WTC11 (cell line): ENCODE results near the gene ASB4. TPM values are rescaled to one million over a fixed set of nuclear protein-coding genes. Genes with fewer than 3 reads are reported as not detected.
A peak's percentile ranks its signal among the peaks of the same experiment; 100 is the strongest.

ENCODE experiments used
- ATAC-seq: fragments of 200-7000 bp; cut with Tn5 transposase; 2 replicates; pipeline ENCODE4 v1.10.0; 2021; ENCODE audit warnings: mild to moderate bottlenecking, moderate library complexity
- CTCF ChIA-PET: fragments of 300-600 bp; sonication (Branson Sonifier 250); formaldehyde crosslinking; loops from one replicate; lab custom pipeline; 2021; ENCODE audit warnings: antibody characterized with exemption; lab: Charles Lee
- POLR2A ChIA-PET: fragments of 350-600 bp; sonication (Branson Sonifier 250); formaldehyde crosslinking; loops from one replicate; lab custom pipeline; 2021; ENCODE audit warnings: antibody characterized with exemption; lab: Charles Lee
- DNase-seq: peaks from one replicate; pipeline ENCODE4 v3.0.0; 2021; ENCODE audit warnings: low spot score
- H3K27ac Mint-ChIP-seq: 2 replicates; pipeline ENCODE4 v1.8.0; 2021; ENCODE audit warnings: mixed read lengths
- H3K27me3 Mint-ChIP-seq: 2 replicates; pipeline ENCODE4 v1.8.0; 2021; ENCODE audit warnings: low read depth, mild to moderate bottlenecking, moderate library complexity, mixed read lengths
- H3K36me3 Mint-ChIP-seq: 2 replicates; pipeline ENCODE4 v1.8.0; 2021; ENCODE audit warnings: mixed read lengths
- H3K4me1 Mint-ChIP-seq: 2 replicates; pipeline ENCODE4 v1.8.0; 2022; ENCODE audit warnings: mixed read lengths
- H3K4me3 Mint-ChIP-seq: 2 replicates; pipeline ENCODE4 v1.8.0; 2021; ENCODE audit warnings: mild to moderate bottlenecking, moderate library complexity, mixed read lengths
- H3K9me3 Mint-ChIP-seq: 2 replicates; pipeline ENCODE4 v1.8.0; 2021; ENCODE audit warnings: mixed read lengths
- EMX1 ChIP-seq: fragments of 250-450 bp; sonication (Bioruptor Pico); IDR thresholded peaks from 2 replicates; pipeline ENCODE4 v1.8.0; 2021; ENCODE audit warnings: mild to moderate bottlenecking
- NFE2L1 ChIP-seq: sonication (generic); formaldehyde crosslinking; IDR thresholded peaks from 2 replicates; pipeline ENCODE4 v1.8.1; 2023; ENCODE audit warnings: missing genetic modification reagents
- NR1H2 ChIP-seq: sonication (generic); formaldehyde crosslinking; IDR thresholded peaks from 2 replicates; pipeline ENCODE4 v1.9.0; 2021; ENCODE audit warnings: mild to moderate bottlenecking, moderate library complexity, missing genetic modification reagents
- NR3C1 ChIP-seq: sonication (generic); formaldehyde crosslinking; conservative IDR thresholded peaks from 2 replicates; pipeline ENCODE4 v1.8.1; 2023; ENCODE audit warnings: low read depth, mild to moderate bottlenecking, missing genetic modification reagents
- SMAD4 ChIP-seq: sonication (generic); formaldehyde crosslinking; IDR thresholded peaks from 2 replicates; pipeline ENCODE4 v1.8.0; 2022; ENCODE audit warnings: mild to moderate bottlenecking, missing genetic modification reagents
- SOX15 ChIP-seq: fragments of 250-450 bp; sonication (Bioruptor Pico); IDR thresholded peaks from 2 replicates; pipeline ENCODE4 v1.9.0; 2021; ENCODE audit warnings: mild to moderate bottlenecking
- TCF7 ChIP-seq: sonication (generic); formaldehyde crosslinking; IDR thresholded peaks from 2 replicates; pipeline ENCODE4 v1.8.0; 2022; ENCODE audit warnings: mild to moderate bottlenecking, low read depth, missing genetic modification reagents, moderate library complexity
- TEAD4 ChIP-seq: sonication (generic); formaldehyde crosslinking; IDR thresholded peaks from 2 replicates; pipeline ENCODE4 v1.8.0; 2022; ENCODE audit warnings: mild to moderate bottlenecking, missing genetic modification reagents
- ZNF263 ChIP-seq: sonication (generic); formaldehyde crosslinking; IDR thresholded peaks from 2 replicates; pipeline ENCODE4 v1.8.1; 2022; ENCODE audit warnings: low read depth, mild to moderate bottlenecking, moderate library complexity, missing genetic modification reagents
- ZNF423 ChIP-seq: fragments of 250-450 bp; sonication (Bioruptor Pico); IDR thresholded peaks from 2 replicates; pipeline ENCODE4 v2.1.2; 2022; ENCODE audit warnings: mild to moderate bottlenecking, moderate library complexity
- total RNA-seq: library from RNA; stranded (reverse); gene quantifications from 3 replicates; pipeline ENCODE4 v1.2.3, GENCODE V29; 2021
- TF ChIP-seq, protein P1 (sequence below): sonication (generic); formaldehyde crosslinking; conservative IDR thresholded peaks from 2 replicates; pipeline ENCODE4 v1.8.1; 2022; ENCODE audit warnings: mild to moderate bottlenecking, missing genetic modification reagents
- TF ChIP-seq, protein P2 (sequence below): sonication (generic); formaldehyde crosslinking; IDR thresholded peaks from 2 replicates; pipeline ENCODE4 v1.8.0; 2022; ENCODE audit warnings: mild to moderate bottlenecking, missing genetic modification reagents
- TF ChIP-seq, protein P3 (sequence below): sonication (generic); formaldehyde crosslinking; IDR thresholded peaks from 2 replicates; pipeline ENCODE4 v1.8.0; 2022; ENCODE audit warnings: mild to moderate bottlenecking, missing genetic modification reagents
- TF ChIP-seq, protein P4 (sequence below): sonication (generic); formaldehyde crosslinking; IDR thresholded peaks from 2 replicates; pipeline ENCODE4 v1.8.1; 2023; ENCODE audit warnings: mild to moderate bottlenecking, missing genetic modification reagents
- TF ChIP-seq, protein P5 (sequence below): sonication (generic); formaldehyde crosslinking; conservative IDR thresholded peaks from 2 replicates; pipeline ENCODE4 v1.8.1; 2023; ENCODE audit warnings: mild to moderate bottlenecking, low read depth, missing genetic modification reagents, moderate library complexity
- TF ChIP-seq, protein P6 (sequence below): fragments of 250-450 bp; sonication (Bioruptor Pico); IDR thresholded peaks from 2 replicates; pipeline ENCODE4 v1.8.0; 2021; ENCODE audit warnings: mild to moderate bottlenecking
- TF ChIP-seq, protein P7 (sequence below): sonication (generic); formaldehyde crosslinking; IDR thresholded peaks from 2 replicates; pipeline ENCODE4 v1.8.1; 2023; ENCODE audit warnings: mild to moderate bottlenecking, missing genetic modification reagents, moderate library complexity
- TF ChIP-seq, protein P8 (sequence below): sonication (generic); formaldehyde crosslinking; IDR thresholded peaks from 2 replicates; pipeline ENCODE4 v1.8.1; 2023; ENCODE audit warnings: mild to moderate bottlenecking, missing genetic modification reagents, borderline replicate concordance

Gene ASB4
- total RNA-seq, 1 experiment from 2014 or later, result not detected

DNA sequence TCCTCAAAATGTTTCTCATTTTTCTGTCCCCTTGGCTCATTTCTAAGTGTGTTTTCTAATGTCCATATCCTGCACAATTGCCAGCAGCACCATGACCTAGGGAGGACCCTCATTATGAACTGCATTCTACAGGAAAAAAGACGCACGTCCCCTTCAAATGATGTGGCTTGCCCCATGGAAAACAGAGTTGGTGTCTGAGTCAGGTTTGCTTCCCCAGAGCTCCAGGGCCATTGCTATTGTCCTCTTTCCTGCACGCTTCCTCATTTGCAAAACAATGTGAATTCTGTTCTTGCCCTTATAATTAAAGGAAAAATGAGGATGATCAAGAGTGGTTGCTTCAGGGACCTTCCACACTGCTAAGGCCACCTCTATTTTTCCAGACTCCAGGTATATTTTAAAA is 14.7 kb upstream of the ASB4 start (continued):
- TF ChIP-seq ZNF263 (CRISPR knock-in tag), result no peak

DNA sequence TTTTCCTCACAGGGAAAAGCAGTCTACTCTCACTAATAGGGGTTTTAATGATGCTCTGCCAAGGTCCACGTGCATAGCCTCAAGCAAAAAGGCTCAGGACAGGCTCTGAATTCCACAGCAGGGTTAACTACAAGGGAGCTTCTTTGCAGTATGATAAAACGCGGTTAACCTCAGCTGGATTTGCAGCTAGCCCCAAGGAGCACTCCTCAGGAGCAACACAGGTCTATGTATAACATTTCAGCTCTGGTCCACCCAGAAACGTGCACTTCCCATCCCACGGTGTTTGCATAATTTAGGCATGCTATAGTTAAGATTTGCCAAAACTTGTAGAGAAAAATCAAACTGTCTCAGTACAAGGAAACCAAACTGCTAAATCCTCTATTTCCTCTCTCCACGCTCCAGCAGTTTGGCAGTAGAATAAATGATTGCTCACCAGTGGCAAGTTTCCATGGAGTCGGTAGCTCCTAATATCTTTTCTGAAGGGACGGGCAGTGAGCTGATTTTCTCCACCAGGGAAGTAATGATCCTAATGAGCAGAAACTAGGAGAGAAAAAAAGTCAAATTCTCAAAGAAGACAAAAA is 13.1 kb upstream of the ASB4 start:
- TF ChIP-seq SMAD4 (no peak), ZNF423 (CRISPR knock-in tag) (no peak), TCF7 (no peak), NR3C1 (CRISPR knock-in tag) (no peak)
- TF ChIP-seq, protein P1, sequence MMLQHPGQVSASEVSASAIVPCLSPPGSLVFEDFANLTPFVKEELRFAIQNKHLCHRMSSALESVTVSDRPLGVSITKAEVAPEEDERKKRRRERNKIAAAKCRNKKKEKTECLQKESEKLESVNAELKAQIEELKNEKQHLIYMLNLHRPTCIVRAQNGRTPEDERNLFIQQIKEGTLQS, result no peak
- TF ChIP-seq, protein P2, sequence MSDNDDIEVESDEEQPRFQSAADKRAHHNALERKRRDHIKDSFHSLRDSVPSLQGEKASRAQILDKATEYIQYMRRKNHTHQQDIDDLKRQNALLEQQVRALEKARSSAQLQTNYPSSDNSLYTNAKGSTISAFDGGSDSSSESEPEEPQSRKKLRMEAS (CRISPR knock-in tag), result no peak
- TF ChIP-seq, protein P3, sequence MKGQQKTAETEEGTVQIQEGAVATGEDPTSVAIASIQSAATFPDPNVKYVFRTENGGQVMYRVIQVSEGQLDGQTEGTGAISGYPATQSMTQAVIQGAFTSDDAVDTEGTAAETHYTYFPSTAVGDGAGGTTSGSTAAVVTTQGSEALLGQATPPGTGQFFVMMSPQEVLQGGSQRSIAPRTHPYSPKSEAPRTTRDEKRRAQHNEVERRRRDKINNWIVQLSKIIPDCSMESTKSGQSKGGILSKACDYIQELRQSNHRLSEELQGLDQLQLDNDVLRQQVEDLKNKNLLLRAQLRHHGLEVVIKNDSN, result no peak
- TF ChIP-seq, protein P4, sequence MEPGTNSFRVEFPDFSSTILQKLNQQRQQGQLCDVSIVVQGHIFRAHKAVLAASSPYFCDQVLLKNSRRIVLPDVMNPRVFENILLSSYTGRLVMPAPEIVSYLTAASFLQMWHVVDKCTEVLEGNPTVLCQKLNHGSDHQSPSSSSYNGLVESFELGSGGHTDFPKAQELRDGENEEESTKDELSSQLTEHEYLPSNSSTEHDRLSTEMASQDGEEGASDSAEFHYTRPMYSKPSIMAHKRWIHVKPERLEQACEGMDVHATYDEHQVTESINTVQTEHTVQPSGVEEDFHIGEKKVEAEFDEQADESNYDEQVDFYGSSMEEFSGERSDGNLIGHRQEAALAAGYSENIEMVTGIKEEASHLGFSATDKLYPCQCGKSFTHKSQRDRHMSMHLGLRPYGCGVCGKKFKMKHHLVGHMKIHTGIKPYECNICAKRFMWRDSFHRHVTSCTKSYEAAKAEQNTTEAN (CRISPR knock-in tag), result no peak
- ChIA-PET CTCF (interaction anchor here (1.3 to 1.6 kb wide), 2 partner anchors 76 to 226 kb away, joined by 5 to 7 read pairs; partner anchors contain the start of gene PON3), POLR2A (no interaction called here)
- Mint-ChIP-seq H3K9me3 (no peaks in the 10 kb centered on the region), H3K27me3 (no peaks in the 10 kb centered on the region), H3K4me3 (no peak overlapping the region), H3K36me3 (no peaks in the 10 kb centered on the region), H3K4me1 (peaks cover 45% of the 10 kb centered on the region), H3K27ac (no peak overlapping the region)
- ATAC-seq (no peak; the same call in 1 of the 2 replicates), DNase-seq (no peak)

DNA sequence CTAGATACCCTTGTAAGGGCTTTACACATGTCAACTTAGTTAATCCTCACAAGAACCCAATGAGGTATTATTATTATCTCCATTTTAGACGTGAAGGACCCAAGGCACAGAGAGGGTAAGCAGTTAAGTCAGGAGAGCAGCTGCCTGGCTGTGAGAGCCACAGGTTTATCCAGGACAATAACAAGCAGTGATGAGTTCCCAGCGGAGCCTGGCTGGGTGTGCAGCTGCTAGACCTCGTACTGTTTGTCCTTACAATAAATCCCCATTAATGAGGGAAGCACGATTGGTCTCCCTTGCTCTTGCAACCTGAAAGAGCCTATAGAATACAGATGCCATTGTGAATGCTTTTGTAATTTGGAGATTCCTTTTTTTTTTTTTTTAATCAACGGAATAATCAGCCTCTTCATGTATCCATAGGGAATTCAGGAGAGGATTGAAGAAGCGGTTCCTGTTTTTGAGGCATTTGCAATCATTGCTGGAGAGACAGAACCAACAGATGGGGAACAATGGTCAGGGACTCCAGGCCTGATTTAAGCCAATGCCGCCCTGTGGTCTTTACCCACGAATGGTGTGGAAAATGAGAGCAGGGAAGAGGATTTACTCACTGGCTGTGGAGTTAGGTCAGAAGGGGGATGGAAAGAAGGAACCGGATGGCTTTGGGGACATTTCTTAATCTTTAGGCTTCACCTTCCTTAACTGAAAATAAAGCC is 12.3 kb upstream of the ASB4 start:
- CTCF ChIA-PET, result interaction anchor here (1.3 to 1.6 kb wide), 2 partner anchors 77 to 227 kb away, joined by 5 to 7 read pairs; partner anchors contain the start of gene PON3
- no peak overlapping the region for H3K27ac Mint-ChIP-seq
- ATAC-seq (0 out of 2 replicates have a peak, but pooled peaks have one; percentile 20), DNase-seq (no peak)
- no peaks in the 10 kb centered on the region for H3K9me3 Mint-ChIP-seq
- H3K27me3 Mint-ChIP-seq, result no peaks in the 10 kb centered on the region
- H3K4me1 Mint-ChIP-seq, result peaks cover 39% of the 10 kb centered on the region
- POLR2A ChIA-PET, result no interaction called here
- no peak overlapping the region for H3K4me3 Mint-ChIP-seq
- H3K36me3 Mint-ChIP-seq, result no peaks in the 10 kb centered on the region
- TF ChIP-seq, protein P5, sequence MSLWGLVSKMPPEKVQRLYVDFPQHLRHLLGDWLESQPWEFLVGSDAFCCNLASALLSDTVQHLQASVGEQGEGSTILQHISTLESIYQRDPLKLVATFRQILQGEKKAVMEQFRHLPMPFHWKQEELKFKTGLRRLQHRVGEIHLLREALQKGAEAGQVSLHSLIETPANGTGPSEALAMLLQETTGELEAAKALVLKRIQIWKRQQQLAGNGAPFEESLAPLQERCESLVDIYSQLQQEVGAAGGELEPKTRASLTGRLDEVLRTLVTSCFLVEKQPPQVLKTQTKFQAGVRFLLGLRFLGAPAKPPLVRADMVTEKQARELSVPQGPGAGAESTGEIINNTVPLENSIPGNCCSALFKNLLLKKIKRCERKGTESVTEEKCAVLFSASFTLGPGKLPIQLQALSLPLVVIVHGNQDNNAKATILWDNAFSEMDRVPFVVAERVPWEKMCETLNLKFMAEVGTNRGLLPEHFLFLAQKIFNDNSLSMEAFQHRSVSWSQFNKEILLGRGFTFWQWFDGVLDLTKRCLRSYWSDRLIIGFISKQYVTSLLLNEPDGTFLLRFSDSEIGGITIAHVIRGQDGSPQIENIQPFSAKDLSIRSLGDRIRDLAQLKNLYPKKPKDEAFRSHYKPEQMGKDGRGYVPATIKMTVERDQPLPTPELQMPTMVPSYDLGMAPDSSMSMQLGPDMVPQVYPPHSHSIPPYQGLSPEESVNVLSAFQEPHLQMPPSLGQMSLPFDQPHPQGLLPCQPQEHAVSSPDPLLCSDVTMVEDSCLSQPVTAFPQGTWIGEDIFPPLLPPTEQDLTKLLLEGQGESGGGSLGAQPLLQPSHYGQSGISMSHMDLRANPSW, result no peak
- TF ChIP-seq SOX15 (CRISPR knock-in tag) (no peak), NFE2L1 (CRISPR knock-in tag) (no peak), EMX1 (no peak), NR3C1 (CRISPR knock-in tag) (no peak), TEAD4 (CRISPR knock-in tag) (no peak), NR1H2 (CRISPR knock-in tag) (no peak)
- TF ChIP-seq, protein P6, sequence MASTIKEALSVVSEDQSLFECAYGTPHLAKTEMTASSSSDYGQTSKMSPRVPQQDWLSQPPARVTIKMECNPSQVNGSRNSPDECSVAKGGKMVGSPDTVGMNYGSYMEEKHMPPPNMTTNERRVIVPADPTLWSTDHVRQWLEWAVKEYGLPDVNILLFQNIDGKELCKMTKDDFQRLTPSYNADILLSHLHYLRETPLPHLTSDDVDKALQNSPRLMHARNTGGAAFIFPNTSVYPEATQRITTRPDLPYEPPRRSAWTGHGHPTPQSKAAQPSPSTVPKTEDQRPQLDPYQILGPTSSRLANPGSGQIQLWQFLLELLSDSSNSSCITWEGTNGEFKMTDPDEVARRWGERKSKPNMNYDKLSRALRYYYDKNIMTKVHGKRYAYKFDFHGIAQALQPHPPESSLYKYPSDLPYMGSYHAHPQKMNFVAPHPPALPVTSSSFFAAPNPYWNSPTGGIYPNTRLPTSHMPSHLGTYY (CRISPR knock-in tag), result no peak
- TF ChIP-seq, protein P7, sequence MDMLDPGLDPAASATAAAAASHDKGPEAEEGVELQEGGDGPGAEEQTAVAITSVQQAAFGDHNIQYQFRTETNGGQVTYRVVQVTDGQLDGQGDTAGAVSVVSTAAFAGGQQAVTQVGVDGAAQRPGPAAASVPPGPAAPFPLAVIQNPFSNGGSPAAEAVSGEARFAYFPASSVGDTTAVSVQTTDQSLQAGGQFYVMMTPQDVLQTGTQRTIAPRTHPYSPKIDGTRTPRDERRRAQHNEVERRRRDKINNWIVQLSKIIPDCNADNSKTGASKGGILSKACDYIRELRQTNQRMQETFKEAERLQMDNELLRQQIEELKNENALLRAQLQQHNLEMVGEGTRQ (CRISPR knock-in tag), result no peak
- TF ChIP-seq, protein P8, sequence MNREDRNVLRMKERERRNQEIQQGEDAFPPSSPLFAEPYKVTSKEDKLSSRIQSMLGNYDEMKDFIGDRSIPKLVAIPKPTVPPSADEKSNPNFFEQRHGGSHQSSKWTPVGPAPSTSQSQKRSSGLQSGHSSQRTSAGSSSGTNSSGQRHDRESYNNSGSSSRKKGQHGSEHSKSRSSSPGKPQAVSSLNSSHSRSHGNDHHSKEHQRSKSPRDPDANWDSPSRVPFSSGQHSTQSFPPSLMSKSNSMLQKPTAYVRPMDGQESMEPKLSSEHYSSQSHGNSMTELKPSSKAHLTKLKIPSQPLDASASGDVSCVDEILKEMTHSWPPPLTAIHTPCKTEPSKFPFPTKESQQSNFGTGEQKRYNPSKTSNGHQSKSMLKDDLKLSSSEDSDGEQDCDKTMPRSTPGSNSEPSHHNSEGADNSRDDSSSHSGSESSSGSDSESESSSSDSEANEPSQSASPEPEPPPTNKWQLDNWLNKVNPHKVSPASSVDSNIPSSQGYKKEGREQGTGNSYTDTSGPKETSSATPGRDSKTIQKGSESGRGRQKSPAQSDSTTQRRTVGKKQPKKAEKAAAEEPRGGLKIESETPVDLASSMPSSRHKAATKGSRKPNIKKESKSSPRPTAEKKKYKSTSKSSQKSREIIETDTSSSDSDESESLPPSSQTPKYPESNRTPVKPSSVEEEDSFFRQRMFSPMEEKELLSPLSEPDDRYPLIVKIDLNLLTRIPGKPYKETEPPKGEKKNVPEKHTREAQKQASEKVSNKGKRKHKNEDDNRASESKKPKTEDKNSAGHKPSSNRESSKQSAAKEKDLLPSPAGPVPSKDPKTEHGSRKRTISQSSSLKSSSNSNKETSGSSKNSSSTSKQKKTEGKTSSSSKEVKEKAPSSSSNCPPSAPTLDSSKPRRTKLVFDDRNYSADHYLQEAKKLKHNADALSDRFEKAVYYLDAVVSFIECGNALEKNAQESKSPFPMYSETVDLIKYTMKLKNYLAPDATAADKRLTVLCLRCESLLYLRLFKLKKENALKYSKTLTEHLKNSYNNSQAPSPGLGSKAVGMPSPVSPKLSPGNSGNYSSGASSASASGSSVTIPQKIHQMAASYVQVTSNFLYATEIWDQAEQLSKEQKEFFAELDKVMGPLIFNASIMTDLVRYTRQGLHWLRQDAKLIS, result no peak
